Measurements from ENCODE around the gene AQP6.

The AQP6 gene

GRCh38 chr12:49933796-49934195, 39.0 kb upstream of the AQP6 start:
- TF ChIP-seq MAX (IDR thresholded peaks at IDR 0.05) (0 out of 2 replicates have a peak, but pooled peaks have one; percentile 12), EGR1 (IDR thresholded peaks at IDR 0.05) (no peak), YY1 (IDR thresholded peaks at IDR 0.05; ENCODE audit: low read depth) (0 out of 2 replicates have a peak, but pooled peaks have one; percentile 34)

GRCh38 chr12:49934505-49934904, 38.2 kb upstream of the AQP6 start:
- no peak for TF ChIP-seq USF1 (IDR thresholded peaks at IDR 0.05)
- TF ChIP-seq CEBPB (IDR thresholded peaks at IDR 0.05): no peak
- TF ChIP-seq REST (IDR thresholded peaks at IDR 0.05; ENCODE audit: low read depth): no peak

- TF ChIP-seq CEBPB (IDR thresholded peaks at IDR 0.05) (peak; percentile 67), FOXM1 (IDR thresholded peaks at IDR 0.05; ENCODE audit: borderline replicate concordance, low read depth) (no peak)
Observed at GRCh38 chr12:49936925-49937324, 35.8 kb upstream of the AQP6 start.

GRCh38 chr12:49937639-49938300, 35.0 kb upstream of the AQP6 start:
- TF ChIP-seq REST (IDR thresholded peaks at IDR 0.05; ENCODE audit: low read depth): no peak
- no peak for TF ChIP-seq NFIC (IDR thresholded peaks at IDR 0.05)
- TF ChIP-seq CEBPB (IDR thresholded peaks at IDR 0.05): no peak
- no peak for TF ChIP-seq EP300 (IDR thresholded peaks at IDR 0.05; ENCODE audit: borderline replicate concordance)
- TF ChIP-seq MAX (IDR thresholded peaks at IDR 0.05): no peak
- TF ChIP-seq TCF12 (IDR thresholded peaks at IDR 0.05; ENCODE audit: low read depth): no peak
- TF ChIP-seq USF1 (IDR thresholded peaks at IDR 0.05): no peak
- no peak for TF ChIP-seq RAD21 (IDR thresholded peaks at IDR 0.05; ENCODE audit: low read depth)
- no peak for TF ChIP-seq EGR1 (IDR thresholded peaks at IDR 0.05)
- no peak for TF ChIP-seq TAF1 (IDR thresholded peaks at IDR 0.05; ENCODE audit: low read depth)
- TF ChIP-seq FOXM1 (IDR thresholded peaks at IDR 0.05; ENCODE audit: borderline replicate concordance, low read depth): no peak
- no peak for TF ChIP-seq CREB1 (IDR thresholded peaks at IDR 0.05; ENCODE audit: low read depth)
- no peak for TF ChIP-seq YY1 (IDR thresholded peaks at IDR 0.05; ENCODE audit: low read depth)

- TF ChIP-seq ZBTB7A (IDR thresholded peaks at IDR 0.05; ENCODE audit: low read depth) (no peak), FOXM1 (IDR thresholded peaks at IDR 0.05; ENCODE audit: borderline replicate concordance, low read depth) (no peak), USF1 (IDR thresholded peaks at IDR 0.05) (no peak)
Observed at GRCh38 chr12:49939307-49939706, 33.4 kb upstream of the AQP6 start.

GRCh38 chr12:49939707-49940106, 33.0 kb upstream of the AQP6 start:
- TF ChIP-seq NFIC (IDR thresholded peaks at IDR 0.05) (no peak), TEAD4 (IDR thresholded peaks at IDR 0.05) (no peak), EP300 (IDR thresholded peaks at IDR 0.05; ENCODE audit: borderline replicate concordance) (no peak), YY1 (IDR thresholded peaks at IDR 0.05; ENCODE audit: low read depth) (no peak), MAX (IDR thresholded peaks at IDR 0.05) (no peak), USF1 (IDR thresholded peaks at IDR 0.05) (no peak), RAD21 (IDR thresholded peaks at IDR 0.05; ENCODE audit: low read depth) (no peak), EGR1 (IDR thresholded peaks at IDR 0.05) (no peak), CEBPB (IDR thresholded peaks at IDR 0.05) (no peak), CREB1 (IDR thresholded peaks at IDR 0.05; ENCODE audit: low read depth) (no peak), TAF1 (IDR thresholded peaks at IDR 0.05; ENCODE audit: low read depth) (no peak), TCF12 (IDR thresholded peaks at IDR 0.05; ENCODE audit: low read depth) (no peak), REST (IDR thresholded peaks at IDR 0.05; ENCODE audit: low read depth) (no peak), FOXM1 (IDR thresholded peaks at IDR 0.05; ENCODE audit: borderline replicate concordance, low read depth) (no peak), ZBTB7A (IDR thresholded peaks at IDR 0.05; ENCODE audit: low read depth) (no peak)
